Fibroblast of mammary gland (primary cell): Measurements from ENCODE around the gene APOE.

Source experiments
- DNase-seq: peaks from one replicate; pipeline ENCODE4 v3.0.0-alpha.2; 2010; ENCODE audit warnings: low read depth
- H3K4me3 ChIP-seq: 2 replicates; pipeline ENCODE4 v1.5.1; 2011; ENCODE audit warnings: low read depth, mild to moderate bottlenecking, low read length, moderate library complexity; ENCODE audit not compliant: control insufficient read depth
- TF ChIP-seq, protein P1 (sequence below): conservative IDR thresholded peaks from 2 replicates; pipeline ENCODE4 v1.5.1; 2011; ENCODE audit warnings: low read depth, low read length, inconsistent platforms; ENCODE audit not compliant: control insufficient read depth, insufficient read depth

The APOE gene

GRCh38 chr19:44927746-44928145, 22.1 kb downstream of the APOE start:
- TF ChIP-seq, protein P1, sequence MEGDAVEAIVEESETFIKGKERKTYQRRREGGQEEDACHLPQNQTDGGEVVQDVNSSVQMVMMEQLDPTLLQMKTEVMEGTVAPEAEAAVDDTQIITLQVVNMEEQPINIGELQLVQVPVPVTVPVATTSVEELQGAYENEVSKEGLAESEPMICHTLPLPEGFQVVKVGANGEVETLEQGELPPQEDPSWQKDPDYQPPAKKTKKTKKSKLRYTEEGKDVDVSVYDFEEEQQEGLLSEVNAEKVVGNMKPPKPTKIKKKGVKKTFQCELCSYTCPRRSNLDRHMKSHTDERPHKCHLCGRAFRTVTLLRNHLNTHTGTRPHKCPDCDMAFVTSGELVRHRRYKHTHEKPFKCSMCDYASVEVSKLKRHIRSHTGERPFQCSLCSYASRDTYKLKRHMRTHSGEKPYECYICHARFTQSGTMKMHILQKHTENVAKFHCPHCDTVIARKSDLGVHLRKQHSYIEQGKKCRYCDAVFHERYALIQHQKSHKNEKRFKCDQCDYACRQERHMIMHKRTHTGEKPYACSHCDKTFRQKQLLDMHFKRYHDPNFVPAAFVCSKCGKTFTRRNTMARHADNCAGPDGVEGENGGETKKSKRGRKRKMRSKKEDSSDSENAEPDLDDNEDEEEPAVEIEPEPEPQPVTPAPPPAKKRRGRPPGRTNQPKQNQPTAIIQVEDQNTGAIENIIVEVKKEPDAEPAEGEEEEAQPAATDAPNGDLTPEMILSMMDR: no peak
- no peak overlapping the region for H3K4me3 ChIP-seq
- peak; percentile 92 for DNase-seq

GRCh38 chr19:44930088-44930487, 24.5 kb downstream of the APOE start:
- no peak for DNase-seq
- no peak overlapping the region for H3K4me3 ChIP-seq
- TF ChIP-seq, protein P1: no peak

GRCh38 chr19:44931541-44931940, 25.9 kb downstream of the APOE start:
- no peak for DNase-seq
- no peak overlapping the region for H3K4me3 ChIP-seq
- TF ChIP-seq, protein P1: no peak

GRCh38 chr19:44939668-44940067, 34.1 kb downstream of the APOE start:
- DNase-seq: peak; percentile 30
- no peak overlapping the region for H3K4me3 ChIP-seq
- TF ChIP-seq, protein P1: no peak

GRCh38 chr19:44942067-44942571, 36.5 kb downstream of the APOE start, which contains the start of gene APOC4:
Gene APOC4 (plus strand): TSS chr19:44942237. CDS start chr19:44942278, 41 bp downstream.
- DNase-seq: no peak
- TF ChIP-seq, protein P1: no peak

GRCh38 chr19:44943801-44944249, 38.2 kb downstream of the APOE start:
- TF ChIP-seq, protein P1: no peak
- no peak overlapping the region for H3K4me3 ChIP-seq
- DNase-seq: peak; percentile 62

More at GRCh38 chr19:44942067-44942571, 36.5 kb downstream of the APOE start, which contains the start of gene APOC4:
- no peak within 1 kb of the TSS for H3K4me3 ChIP-seq
